DOHH2 (cell line): ENCODE measurements around the gene CNNM4.

Source experiments
- EZH2phosphoT487 ChIP-seq: fragments of 200-600 bp; sonication (generic); IDR thresholded peaks from 2 replicates; pipeline ENCODE4 v1.6.1; 2017; ENCODE audit warnings: borderline replicate concordance, mild to moderate bottlenecking, antibody characterized with exemption, low read length, moderate library complexity, mixed read lengths
- TF ChIP-seq, protein P1 (sequence below): fragments of 200-600 bp; sonication (generic); IDR thresholded peaks from one replicate; pipeline ENCODE4 v1.5.1; 2014; ENCODE audit warnings: antibody characterized with exemption, mild to moderate bottlenecking, low read depth, low read length; ENCODE audit not compliant: poor library complexity, severe bottlenecking

DNA sequence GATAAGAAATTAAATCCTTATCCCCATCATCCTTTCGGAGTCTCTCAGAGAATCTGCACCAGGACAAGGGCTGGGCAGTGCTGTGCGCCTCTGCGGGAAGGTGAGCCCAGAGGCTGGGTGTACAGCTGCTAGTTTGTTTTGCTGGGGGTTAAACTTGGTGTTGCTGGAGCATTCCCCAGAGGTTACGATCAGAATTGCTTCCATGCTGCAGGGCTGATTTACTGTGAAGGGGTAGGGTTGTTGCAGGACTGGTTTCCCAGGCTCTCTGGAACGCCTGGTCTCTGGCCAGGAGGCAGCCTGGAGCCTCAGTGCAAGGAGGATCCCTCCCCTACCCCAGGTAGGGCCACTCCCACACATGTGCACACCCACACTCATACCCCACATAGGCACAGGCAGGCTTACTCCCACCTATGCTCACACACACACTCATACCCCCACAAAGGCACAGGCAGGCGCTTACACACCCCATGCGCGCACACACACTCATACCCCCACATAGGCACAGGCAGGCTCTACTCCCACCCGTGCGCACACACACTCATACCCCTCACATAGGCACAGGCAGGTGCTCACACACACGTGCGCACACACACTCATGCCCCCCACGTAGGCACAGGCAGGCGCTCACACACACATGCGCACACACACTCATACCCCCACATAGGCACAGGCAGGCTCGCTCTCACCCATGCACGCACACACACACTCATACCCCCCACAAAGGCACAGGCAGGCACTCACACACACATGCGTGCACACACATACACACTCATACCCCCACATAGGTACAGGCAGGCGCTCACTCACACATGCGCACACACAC is 11.3 kb downstream of the CNNM4 start:
- TF ChIP-seq, protein P1, sequence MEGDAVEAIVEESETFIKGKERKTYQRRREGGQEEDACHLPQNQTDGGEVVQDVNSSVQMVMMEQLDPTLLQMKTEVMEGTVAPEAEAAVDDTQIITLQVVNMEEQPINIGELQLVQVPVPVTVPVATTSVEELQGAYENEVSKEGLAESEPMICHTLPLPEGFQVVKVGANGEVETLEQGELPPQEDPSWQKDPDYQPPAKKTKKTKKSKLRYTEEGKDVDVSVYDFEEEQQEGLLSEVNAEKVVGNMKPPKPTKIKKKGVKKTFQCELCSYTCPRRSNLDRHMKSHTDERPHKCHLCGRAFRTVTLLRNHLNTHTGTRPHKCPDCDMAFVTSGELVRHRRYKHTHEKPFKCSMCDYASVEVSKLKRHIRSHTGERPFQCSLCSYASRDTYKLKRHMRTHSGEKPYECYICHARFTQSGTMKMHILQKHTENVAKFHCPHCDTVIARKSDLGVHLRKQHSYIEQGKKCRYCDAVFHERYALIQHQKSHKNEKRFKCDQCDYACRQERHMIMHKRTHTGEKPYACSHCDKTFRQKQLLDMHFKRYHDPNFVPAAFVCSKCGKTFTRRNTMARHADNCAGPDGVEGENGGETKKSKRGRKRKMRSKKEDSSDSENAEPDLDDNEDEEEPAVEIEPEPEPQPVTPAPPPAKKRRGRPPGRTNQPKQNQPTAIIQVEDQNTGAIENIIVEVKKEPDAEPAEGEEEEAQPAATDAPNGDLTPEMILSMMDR, result no peak
- no peak for TF ChIP-seq EZH2phosphoT487
